Central memory CD8-positive, alpha-beta T cell (primary cell): ENCODE measurements around the gene GTF2H4.

ENCODE experiments used
- ATAC-seq: fragments of 150-1000 bp; cut with Tn5 transposase; replicated peaks from 2 replicates; pipeline ENCODE4 v1.10.0; 2022; ENCODE audit warnings: mild to moderate bottlenecking, moderate FRiP score, moderate number of reproducible peaks; ENCODE audit not compliant: poor library complexity, severe bottlenecking; ENCODE audit errors: extremely low read depth
- DNase-seq, 2 donors: peaks; one replicate each; pipeline ENCODE4 v3.0.0; 2021; ENCODE audit warnings: low spot score in 2 of 2
- H3K27ac Mint-ChIP-seq: one replicate; pipeline ENCODE4 v1.8.0; 2022; ENCODE audit warnings: low read depth, mild to moderate bottlenecking, moderate library complexity, mixed read lengths
- H3K27me3 Mint-ChIP-seq: one replicate; pipeline ENCODE4 v1.8.0; 2022; ENCODE audit warnings: mixed read lengths
- H3K36me3 Mint-ChIP-seq: one replicate; pipeline ENCODE4 v1.8.0; 2022; ENCODE audit warnings: mild to moderate bottlenecking, moderate library complexity, mixed read lengths; ENCODE audit not compliant: insufficient read depth
- H3K4me1 Mint-ChIP-seq: one replicate; pipeline ENCODE4 v1.8.0; 2022; ENCODE audit warnings: mixed read lengths
- H3K4me3 Mint-ChIP-seq: one replicate; pipeline ENCODE4 v1.8.0; 2022; ENCODE audit warnings: mild to moderate bottlenecking, moderate library complexity, mixed read lengths
- H3K9me3 Mint-ChIP-seq: one replicate; pipeline ENCODE4 v1.8.0; 2022; ENCODE audit warnings: mixed read lengths

GTF2H4 gene

DNA sequence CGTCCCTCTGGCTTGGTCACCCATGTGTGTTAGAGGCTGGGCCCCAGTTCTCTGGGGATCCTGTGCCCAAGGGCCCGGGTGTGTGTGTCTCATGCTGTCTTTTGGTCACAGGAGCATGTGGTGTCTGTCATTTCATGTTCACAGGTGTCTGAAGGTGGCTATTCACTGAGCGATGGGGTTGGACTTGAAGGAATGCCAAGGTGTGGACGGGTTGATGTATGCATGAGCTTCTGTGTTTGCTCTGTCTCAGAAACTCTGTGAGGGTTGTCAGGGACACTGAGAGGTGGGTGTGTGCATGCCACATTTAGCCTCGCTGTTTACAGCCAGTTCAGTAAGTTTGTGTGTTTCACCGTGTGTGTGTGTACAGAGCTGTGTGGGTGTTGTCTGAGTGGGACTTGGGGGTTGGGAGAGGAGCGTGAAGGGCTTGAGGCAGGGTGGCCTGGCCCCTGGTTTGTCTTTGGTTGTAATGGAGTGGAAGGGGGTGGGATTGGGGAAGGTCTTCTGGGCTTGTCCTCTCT is 22.5 kb upstream of the GTF2H4 start:
- H3K9me3 Mint-ChIP-seq = no peaks in the 10 kb centered on the region
- H3K4me3 Mint-ChIP-seq = peak overlapping the region; percentile 79
- peak overlapping the region; percentile 64 for H3K27ac Mint-ChIP-seq
- ATAC-seq = no peak
- H3K27me3 Mint-ChIP-seq = no peaks in the 10 kb centered on the region
- DNase-seq = no peak
- peaks cover 31% of the 10 kb centered on the region for H3K4me1 Mint-ChIP-seq
- H3K36me3 Mint-ChIP-seq = peaks cover 2% of the 10 kb centered on the region

DNA sequence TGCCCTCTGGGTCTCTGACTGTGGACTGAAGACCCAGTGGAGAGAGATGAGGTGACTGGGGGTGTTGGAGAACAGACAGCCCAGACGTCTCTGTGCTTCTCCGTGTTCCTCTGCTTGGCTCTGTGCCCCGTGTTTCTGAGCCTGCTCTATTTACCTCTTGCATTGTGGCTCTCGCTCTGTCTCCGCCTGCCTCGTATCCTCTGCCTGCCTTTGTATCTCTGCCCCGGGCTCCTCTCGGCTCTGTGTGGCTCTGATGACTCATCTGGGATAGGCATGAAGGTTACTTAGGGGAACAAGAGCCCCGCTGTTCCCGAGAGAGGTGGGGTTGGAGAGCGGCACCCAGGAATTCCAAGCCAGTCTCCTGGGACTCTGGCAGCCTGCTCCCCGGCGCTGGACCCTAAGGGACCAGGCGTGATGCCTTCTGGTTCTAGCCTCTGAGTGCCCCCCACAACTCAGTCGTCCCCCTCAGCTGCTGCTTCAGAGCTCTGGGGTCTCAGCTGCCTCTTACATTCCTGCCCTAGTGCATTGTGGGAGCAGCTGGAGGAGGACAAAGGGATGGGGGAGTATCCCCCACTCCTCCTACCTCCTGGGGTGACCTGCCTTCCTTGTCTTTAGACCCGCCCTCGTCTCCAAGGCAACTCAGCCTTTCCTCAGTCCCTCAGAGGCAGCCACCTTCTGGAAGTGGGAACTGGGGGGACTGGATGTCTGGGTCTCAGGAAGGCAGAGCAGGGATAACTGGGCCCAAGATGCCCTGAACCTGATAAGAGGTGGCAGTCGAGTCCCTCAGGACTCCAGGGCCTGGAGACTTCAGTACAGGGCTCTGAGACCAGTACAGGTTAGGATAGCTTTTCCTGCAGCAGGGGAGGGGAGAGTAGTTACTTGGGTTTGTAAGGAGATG is 21.8 kb upstream of the GTF2H4 start:
- H3K4me3 Mint-ChIP-seq = peak overlapping the region; percentile 79
- peaks cover 2% of the 10 kb centered on the region for H3K36me3 Mint-ChIP-seq
- H3K27me3 Mint-ChIP-seq = no peaks in the 10 kb centered on the region
- peak overlapping the region; percentile 64 for H3K27ac Mint-ChIP-seq
- no peaks in the 10 kb centered on the region for H3K9me3 Mint-ChIP-seq
- peaks cover 31% of the 10 kb centered on the region for H3K4me1 Mint-ChIP-seq
- DNase-seq (no peak), ATAC-seq (no peak)

GRCh38 chr6:30886897-30887255 is 21.1 kb upstream of the GTF2H4 start:
- Mint-ChIP-seq H3K4me3 (no peak overlapping the region), H3K27ac (no peak overlapping the region), H3K4me1 (peaks cover 31% of the 10 kb centered on the region), H3K9me3 (no peaks in the 10 kb centered on the region), H3K27me3 (no peaks in the 10 kb centered on the region), H3K36me3 (peaks cover 2% of the 10 kb centered on the region)
- ATAC-seq (no peak), DNase-seq (no peak)

DNA sequence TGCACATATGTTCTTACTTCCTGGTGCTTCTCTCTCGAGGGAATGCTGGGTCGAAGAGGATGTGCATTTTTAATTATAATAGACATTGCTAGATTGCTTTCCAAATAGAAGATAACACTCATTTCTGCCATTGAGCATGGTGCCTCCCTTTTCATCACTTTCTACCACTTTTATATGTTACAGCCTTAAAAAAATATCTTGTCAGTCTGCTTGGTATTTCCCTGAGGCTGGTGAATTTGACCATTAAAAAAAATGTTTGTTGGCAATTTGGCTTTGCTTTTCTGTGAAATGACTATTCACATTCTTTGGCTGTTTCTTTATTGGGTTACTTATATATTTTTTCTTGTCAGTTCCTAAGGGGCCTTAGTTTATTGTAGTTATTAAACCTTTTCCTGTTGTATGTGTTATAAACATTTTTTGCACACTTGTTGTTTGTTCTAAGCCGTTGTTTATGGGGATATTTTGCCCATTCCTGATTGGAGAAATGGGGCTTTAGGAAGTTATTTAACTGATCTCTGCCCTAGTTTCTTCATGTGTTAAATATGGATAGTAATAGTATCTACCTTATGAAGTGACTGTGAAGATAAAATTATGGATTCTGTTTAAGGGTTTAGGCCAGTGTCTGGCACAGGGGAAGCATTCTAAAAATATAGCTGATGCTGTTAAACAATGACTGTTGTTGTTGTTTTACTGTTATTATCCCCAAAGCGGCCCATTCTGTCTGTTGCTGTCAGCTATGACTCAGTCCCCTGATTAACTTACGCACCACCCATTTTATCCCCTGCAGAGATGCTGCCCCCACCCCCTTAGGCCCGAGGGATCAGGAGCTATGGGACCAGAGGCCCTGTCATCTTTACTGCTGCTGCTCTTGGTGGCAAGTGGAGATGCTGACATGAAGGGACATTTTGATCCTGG is 19.8 kb upstream of the GTF2H4 start:
- no peak for ATAC-seq
- Mint-ChIP-seq H3K27ac (no peak overlapping the region), H3K4me3 (no peak overlapping the region), H3K36me3 (peaks cover 2% of the 10 kb centered on the region), H3K27me3 (no peaks in the 10 kb centered on the region), H3K4me1 (peaks cover 28% of the 10 kb centered on the region), H3K9me3 (no peaks in the 10 kb centered on the region)
- DNase-seq = no peak

- H3K36me3 Mint-ChIP-seq = peaks cover 5% of the 10 kb centered on the region
Measured at GRCh38 chr6:30888816-30889495, 19.1 kb upstream of the GTF2H4 start.

GRCh38 chr6:30889496-30889885 is 18.5 kb upstream of the GTF2H4 start:
- no peak for ATAC-seq
- no peak for DNase-seq
- Mint-ChIP-seq H3K27me3 (no peaks in the 10 kb centered on the region), H3K4me1 (peaks cover 21% of the 10 kb centered on the region), H3K27ac (no peak overlapping the region), H3K4me3 (no peak overlapping the region), H3K36me3 (peaks cover 5% of the 10 kb centered on the region), H3K9me3 (no peaks in the 10 kb centered on the region)

More at GRCh38 chr6:30888816-30889495, 19.1 kb upstream of the GTF2H4 start:
- peaks cover 21% of the 10 kb centered on the region for H3K4me1 Mint-ChIP-seq
- DNase-seq (no peak), ATAC-seq (no peak)
- no peaks in the 10 kb centered on the region for H3K27me3 Mint-ChIP-seq
- no peak overlapping the region for H3K27ac Mint-ChIP-seq
- no peaks in the 10 kb centered on the region for H3K9me3 Mint-ChIP-seq
- no peak overlapping the region for H3K4me3 Mint-ChIP-seq

- Mint-ChIP-seq H3K27me3 (no peaks in the 10 kb centered on the region), H3K27ac (no peak overlapping the region), H3K9me3 (no peaks in the 10 kb centered on the region), H3K4me1 (peaks cover 17% of the 10 kb centered on the region), H3K4me3 (no peak overlapping the region), H3K36me3 (peaks cover 5% of the 10 kb centered on the region)
- ATAC-seq (no peak), DNase-seq (no peak)
Measured at GRCh38 chr6:30889921-30890645, 17.9 kb upstream of the GTF2H4 start.

- peaks cover 9% of the 10 kb centered on the region for H3K4me1 Mint-ChIP-seq
- no peak for DNase-seq
- no peaks in the 10 kb centered on the region for H3K27me3 Mint-ChIP-seq
- no peaks in the 10 kb centered on the region for H3K9me3 Mint-ChIP-seq
- no peak overlapping the region for H3K4me3 Mint-ChIP-seq
- no peak for ATAC-seq
- H3K27ac Mint-ChIP-seq = no peak overlapping the region
- H3K36me3 Mint-ChIP-seq = peaks cover 2% of the 10 kb centered on the region
Measured at GRCh38 chr6:30890646-30891449, 17.2 kb upstream of the GTF2H4 start.

GRCh38 chr6:30891450-30891723 is 16.6 kb upstream of the GTF2H4 start:
- DNase-seq = no peak
- Mint-ChIP-seq H3K27me3 (no peaks in the 10 kb centered on the region), H3K36me3 (peaks cover 2% of the 10 kb centered on the region)

DNA sequence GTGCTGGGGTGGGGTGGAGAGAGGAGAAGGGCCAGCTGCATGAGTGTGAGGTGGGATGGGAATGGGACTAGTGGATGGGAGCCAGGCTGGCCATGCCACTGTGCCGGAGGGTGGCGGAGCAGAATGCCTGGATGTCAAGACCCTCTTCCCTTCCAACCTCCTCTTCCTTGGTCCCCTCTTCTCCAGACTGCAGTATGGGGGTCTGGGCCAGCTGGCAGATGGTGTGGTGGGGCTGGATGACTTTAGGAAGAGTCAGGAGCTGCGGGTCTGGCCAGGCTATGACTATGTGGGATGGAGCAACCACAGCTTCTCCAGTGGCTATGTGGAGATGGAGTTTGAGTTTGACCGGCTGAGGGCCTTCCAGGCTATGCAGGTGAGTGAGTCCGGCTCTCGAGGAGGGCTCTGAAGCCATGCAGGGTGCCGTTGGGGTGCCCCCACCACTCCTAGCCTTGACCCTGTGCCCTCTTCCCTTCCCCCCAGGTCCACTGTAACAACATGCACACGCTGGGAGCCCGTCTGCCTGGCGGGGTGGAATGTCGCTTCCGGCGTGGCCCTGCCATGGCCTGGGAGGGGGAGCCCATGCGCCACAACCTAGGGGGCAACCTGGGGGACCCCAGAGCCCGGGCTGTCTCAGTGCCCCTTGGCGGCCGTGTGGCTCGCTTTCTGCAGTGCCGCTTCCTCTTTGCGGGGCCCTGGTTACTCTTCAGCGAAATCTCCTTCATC is 16.0 kb upstream of the GTF2H4 start:
- H3K4me1 Mint-ChIP-seq = no peaks in the 10 kb centered on the region
- H3K9me3 Mint-ChIP-seq = no peaks in the 10 kb centered on the region
- H3K27me3 Mint-ChIP-seq = no peaks in the 10 kb centered on the region
- no peak for ATAC-seq
- H3K4me3 Mint-ChIP-seq = no peak overlapping the region
- peaks cover 3% of the 10 kb centered on the region for H3K36me3 Mint-ChIP-seq
- no peak overlapping the region for H3K27ac Mint-ChIP-seq
- DNase-seq = no peak

More at GRCh38 chr6:30891450-30891723, 16.6 kb upstream of the GTF2H4 start:
- Mint-ChIP-seq H3K27ac (no peak overlapping the region), H3K9me3 (no peaks in the 10 kb centered on the region), H3K4me1 (peaks cover 4% of the 10 kb centered on the region), H3K4me3 (no peak overlapping the region)
- no peak for ATAC-seq

DNA sequence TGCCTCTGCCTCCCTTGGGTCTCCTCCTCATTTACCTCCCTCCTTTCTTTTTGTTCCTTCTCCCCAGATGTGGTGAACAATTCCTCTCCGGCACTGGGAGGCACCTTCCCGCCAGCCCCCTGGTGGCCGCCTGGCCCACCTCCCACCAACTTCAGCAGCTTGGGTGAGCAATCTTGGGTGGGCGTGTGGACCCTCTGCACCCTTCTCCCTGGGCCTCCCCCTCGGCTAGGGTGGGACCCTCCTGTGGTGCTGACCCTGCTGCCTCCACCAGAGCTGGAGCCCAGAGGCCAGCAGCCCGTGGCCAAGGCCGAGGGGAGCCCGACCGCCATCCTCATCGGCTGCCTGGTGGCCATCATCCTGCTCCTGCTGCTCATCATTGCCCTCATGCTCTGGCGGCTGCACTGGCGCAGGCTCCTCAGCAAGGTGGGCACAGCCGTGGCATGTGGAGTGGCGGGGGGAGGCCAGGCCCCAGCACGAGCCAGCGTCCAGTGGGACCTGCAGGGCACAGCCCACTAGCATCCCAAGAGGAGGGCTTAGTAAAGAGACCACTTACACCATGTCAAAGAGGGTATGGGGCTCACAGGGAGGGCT is 14.9 kb upstream of the GTF2H4 start:
- no peak for ATAC-seq
- Mint-ChIP-seq H3K27me3 (no peaks in the 10 kb centered on the region), H3K9me3 (no peaks in the 10 kb centered on the region), H3K27ac (no peak overlapping the region), H3K36me3 (peaks cover 4% of the 10 kb centered on the region), H3K4me3 (no peak overlapping the region), H3K4me1 (no peaks in the 10 kb centered on the region)
- no peak for DNase-seq
